Activated naive CD4-positive, alpha-beta T cell treated with anti-CD3 and anti-CD28 coated beads, Interleukin-2, amount 50 U/mL, for 72 hours (primary cell): ENCODE data around the gene KCNT1. TPM values are rescaled to one million over a fixed set of nuclear protein-coding genes. Genes with fewer than 3 reads are reported as not detected.
"Not testable (repeated sequence)": the region's sequence is repeated elsewhere in the genome, so short reads cannot be mapped to it uniquely, and the experiment has no call there.

Experiments used
- ATAC-seq, 2 donors: fragments of 150-1000 bp; cut with Tn5 transposase; 2 replicates each; pipeline ENCODE4 v1.10.0; 2021; ENCODE audit warnings: mild to moderate bottlenecking in 2 of 2, moderate library complexity in 2 of 2
- DNase-seq, 2 donors: peaks; one replicate each; pipeline ENCODE4 v3.0.0; 2021 to 2022; ENCODE audit warnings: low spot score in 2 of 2
- H3K27ac Mint-ChIP-seq, 2 donors: one replicate each; pipeline ENCODE4 v1.8.0; 2022; ENCODE audit warnings: mild to moderate bottlenecking in 2 of 2, mixed read lengths in 2 of 2
- H3K36me3 Mint-ChIP-seq, 2 donors: one replicate each; pipeline ENCODE4 v1.8.0; 2022; ENCODE audit warnings: mixed read lengths in 2 of 2
- H3K9me3 Mint-ChIP-seq, 2 donors: one replicate each; pipeline ENCODE4 v1.8.0; 2022; ENCODE audit warnings: mixed read lengths in 2 of 2
- total RNA-seq, 2 donors: library from RNA; stranded (reverse); gene quantifications; one replicate each; pipeline ENCODE4 v1.2.3, GENCODE V29; 2022

Gene KCNT1
- total RNA-seq, result not detected

DNA sequence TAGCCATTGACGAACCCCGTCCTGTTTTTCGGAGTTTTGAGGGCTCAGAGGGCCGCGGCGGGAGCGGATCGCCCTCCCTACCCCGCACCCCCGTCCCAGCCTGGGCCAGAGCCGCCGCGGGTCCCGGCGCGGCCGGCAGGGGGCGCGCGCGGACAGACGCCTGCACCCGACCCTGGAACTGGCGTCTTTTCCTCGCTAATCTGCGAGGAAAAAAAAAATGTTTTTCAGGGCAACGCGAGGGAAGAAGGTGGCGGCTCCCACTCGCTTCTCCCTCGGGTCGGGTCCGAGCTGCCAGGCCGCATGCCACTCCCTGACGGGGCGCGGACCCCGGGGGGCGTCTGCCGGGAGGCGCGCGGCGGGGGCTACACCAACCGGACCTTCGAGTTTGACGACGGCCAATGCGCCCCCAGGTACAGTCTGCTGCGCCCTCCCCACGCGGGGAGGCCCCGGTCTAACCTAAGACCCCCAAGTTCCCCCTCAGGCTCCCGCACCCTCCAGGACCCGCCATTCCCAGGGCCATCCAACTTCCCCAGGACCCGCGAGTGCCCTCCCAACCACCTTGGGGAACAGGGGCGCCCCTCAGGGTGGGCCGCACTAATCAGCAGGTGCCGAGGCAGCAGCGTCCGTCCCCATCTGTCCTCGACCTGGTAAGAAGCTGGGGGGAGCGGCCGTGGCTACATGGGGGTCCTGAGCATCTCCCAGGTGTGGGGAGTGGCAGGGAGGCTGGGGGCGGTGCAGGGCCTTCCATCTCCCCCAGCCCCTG, at the start of gene KCNT1:
KCNT1 (plus strand) TSS at position 227 of the 763 bp plus-strand sequence; CDS start at position 301, 74 bp downstream.
- no peaks in the 10 kb centered on the region for H3K9me3 Mint-ChIP-seq
- DNase-seq, result peak; percentile 61 to 86
- peak; percentile 72 to 80 for ATAC-seq
- no peaks in the 10 kb centered on the region for H3K36me3 Mint-ChIP-seq
- no peak within 1 kb of the TSS for H3K27ac Mint-ChIP-seq

DNA sequence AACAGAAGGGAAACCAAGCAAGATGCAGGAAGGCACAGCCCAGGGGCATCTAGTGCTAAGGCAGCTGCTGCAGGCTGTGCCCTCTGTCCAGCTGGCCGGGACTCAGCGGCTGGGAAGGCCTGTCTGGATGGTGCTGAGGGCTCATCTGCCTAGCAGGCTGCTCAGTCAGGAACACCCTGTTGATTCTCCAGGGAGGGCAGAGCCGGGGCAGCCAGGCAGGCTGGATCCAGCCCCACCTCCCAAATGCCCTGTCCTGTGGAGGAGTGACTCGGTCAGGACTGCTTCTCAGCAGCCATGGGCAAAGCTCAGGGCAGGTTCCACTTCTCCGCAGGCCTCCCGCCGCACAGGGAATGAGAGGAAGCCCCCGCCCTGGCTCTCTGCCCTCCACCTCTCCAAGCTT, 46.7 kb upstream of the KCNT1 start:
- ATAC-seq (no peak), DNase-seq (no peak)
- peaks cover 2 to 3% of the 10 kb centered on the region in 2 donors for H3K9me3 Mint-ChIP-seq
- H3K27ac Mint-ChIP-seq, result no peak overlapping the region
- H3K36me3 Mint-ChIP-seq, result peaks cover 0 to 2% of the 10 kb centered on the region in 2 donors

DNA sequence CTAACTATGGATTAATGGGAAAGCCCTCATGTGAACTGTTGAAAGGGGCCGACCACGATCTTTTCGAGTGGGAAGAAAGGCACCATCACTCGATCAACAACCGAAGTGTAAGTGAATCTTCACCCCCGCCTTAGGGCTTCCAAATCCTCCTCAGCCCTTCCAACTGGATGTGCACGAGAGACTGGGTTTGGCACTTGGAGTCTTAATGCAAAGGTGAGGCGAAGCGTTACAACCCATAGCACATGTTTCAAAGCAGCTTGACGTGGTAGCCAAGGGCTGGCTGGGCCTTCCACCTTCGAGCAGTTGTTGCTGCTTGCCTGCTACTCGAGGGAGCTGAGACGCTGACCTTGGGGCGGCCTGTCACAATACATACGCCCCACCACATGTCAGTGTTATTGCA, 44.6 kb upstream of the KCNT1 start:
- no peaks in the 10 kb centered on the region for H3K36me3 Mint-ChIP-seq
- H3K9me3 Mint-ChIP-seq, result no peaks in the 10 kb centered on the region
- no peak for DNase-seq
- no peak overlapping the region for H3K27ac Mint-ChIP-seq
- ATAC-seq, result no peak

- Mint-ChIP-seq H3K36me3 (no peaks in the 10 kb centered on the region), H3K27ac (no peak overlapping the region), H3K9me3 (no peaks in the 10 kb centered on the region)
- DNase-seq (no peak), ATAC-seq (no peak)
Observed at GRCh38 chr9:135659252-135659651, 42.7 kb upstream of the KCNT1 start.

DNA sequence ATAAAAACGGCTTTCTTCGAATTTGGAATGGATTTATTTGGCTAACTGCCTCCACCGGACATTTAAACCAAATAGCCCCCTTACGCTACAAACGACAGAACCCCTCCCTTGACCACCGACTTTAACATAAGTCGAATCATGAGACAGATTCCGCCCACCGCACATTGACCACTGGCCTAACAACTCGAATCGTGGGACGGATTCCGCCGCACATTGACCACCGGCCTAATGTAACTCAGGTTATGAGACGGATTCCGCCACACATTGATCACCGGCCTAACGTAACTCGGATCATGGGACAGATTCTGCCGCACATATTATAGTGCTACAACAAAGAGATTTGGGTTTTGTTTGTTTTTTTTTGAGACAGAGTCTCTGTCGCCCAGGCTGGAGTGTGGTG, 41.6 kb upstream of the KCNT1 start:
- no peak for ATAC-seq
- H3K9me3 Mint-ChIP-seq, result no peaks in the 10 kb centered on the region
- DNase-seq, result no peak
- no peak overlapping the region for H3K27ac Mint-ChIP-seq
- H3K36me3 Mint-ChIP-seq, result no peaks in the 10 kb centered on the region

DNA sequence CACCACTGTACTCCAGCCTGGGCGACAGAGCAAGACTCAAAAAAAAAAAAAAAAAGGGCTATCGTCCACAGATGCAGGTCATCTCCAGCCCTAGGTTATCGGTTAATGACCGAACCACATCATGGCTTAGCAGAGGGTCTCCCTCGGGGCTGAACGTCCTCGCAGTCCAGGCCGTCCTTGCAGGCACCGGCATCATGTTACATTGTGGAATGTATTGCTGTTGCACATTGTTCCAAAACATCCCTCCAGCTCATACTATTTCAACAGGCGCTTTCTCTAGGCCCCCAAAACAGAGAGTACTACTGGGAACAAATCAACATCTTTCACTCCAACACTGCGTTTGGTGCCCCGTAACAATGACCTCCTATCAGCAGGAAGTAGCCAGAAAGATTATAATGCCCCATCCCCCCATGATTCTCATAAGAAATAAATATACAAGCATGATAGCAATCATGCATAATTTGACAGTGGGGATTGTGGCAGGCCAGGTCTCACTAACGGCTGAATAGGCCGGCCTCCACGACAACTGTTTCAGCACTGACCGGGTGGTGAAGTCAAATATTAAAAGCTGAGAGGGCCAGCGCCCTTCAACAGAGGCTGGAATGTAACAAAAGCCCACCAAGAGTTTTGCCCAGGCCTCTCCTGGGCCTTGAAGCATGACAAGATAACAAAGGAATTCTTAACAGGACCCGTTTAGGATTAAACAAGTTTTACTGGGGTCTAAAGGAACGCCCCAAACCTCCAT, 40.0 kb upstream of the KCNT1 start:
- no peaks in the 10 kb centered on the region for H3K9me3 Mint-ChIP-seq
- H3K27ac Mint-ChIP-seq, result no peak overlapping the region
- ATAC-seq (no peak), DNase-seq (no peak)
- H3K36me3 Mint-ChIP-seq, result no peaks in the 10 kb centered on the region

DNA sequence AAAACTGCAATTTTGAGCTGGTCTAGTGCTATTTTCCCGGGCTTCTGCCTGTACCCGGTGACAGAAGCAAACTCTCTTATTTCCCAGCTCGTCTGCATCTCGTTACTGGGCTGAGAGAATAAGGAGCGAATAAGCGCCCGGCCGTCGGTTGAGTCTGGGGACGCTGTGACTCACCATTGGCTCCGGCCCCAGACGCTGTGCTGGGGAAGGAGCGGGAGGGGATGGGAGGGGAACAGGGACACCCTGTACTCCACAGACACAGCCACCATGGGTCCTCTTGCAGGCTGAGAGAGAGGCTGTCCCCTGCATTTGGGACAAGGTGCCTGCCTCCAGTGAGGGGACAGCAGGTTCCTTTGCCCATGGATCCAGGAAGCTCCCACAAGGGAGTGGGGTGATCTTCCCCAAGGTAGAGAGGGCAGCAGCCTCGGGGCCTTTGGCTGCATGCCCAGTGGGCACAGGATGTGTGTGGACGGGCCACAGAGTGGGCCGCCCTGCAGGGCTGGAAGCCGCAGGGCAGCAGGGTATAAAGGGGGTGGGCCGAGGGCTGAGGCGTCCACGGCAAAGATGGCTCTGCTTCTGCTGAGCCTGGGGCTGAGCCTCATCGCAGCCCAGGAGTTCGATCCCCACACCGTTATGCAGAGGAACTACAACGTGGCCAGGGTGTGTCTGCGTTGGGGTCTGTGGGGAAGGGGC, 39.1 kb upstream of the KCNT1 start, which contains the start of gene LCN9:
LCN9 (plus strand) TSS at position 552 of the 693 bp plus-strand sequence; CDS start at position 565, 13 bp downstream.
- ATAC-seq (no peak), DNase-seq (no peak)
- no peak within 1 kb of the TSS for H3K27ac Mint-ChIP-seq
- H3K9me3 Mint-ChIP-seq, result no peaks in the 10 kb centered on the region
- no peaks in the 10 kb centered on the region for H3K36me3 Mint-ChIP-seq

DNA sequence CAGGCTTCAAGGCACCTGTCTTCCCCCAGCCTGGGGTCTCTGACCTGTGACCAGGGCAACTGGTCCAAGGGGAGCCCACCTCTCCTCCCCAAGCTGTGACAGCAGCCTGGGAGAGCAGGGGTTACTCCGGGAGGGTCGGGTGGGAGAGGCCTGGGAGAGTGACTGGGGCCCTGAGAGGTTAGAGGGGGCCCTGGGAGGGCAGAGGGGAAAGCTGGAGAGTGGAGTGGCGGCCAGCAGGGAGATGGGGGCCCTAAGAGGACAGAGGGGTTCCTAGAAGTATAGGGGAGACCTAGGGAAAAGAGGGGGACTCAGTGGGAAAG, 38.6 kb upstream of the KCNT1 start:
- Mint-ChIP-seq H3K9me3 (no peaks in the 10 kb centered on the region), H3K27ac (no peak overlapping the region), H3K36me3 (no peaks in the 10 kb centered on the region)
- DNase-seq, result no peak
- no peak for ATAC-seq

DNA sequence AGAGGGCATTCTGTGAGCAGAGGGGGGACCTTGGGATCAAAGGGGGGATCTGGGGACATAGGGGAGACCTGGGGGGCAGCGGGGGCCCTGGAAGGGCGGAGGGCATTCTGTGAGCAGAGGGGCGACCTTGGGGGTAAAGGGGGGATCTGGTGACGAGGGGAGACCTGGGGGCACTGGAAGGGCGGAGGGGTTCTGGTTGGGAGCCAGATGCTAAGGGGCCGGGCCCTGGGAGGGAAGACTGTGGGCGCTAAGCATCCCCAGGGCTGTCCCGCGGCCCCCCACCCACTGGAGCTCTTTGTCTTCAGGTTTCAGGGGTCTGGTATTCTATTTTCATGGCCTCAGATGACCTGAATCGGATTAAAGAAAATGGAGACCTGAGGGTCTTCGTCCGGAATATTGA, 38.1 kb upstream of the KCNT1 start:
- no peaks in the 10 kb centered on the region for H3K36me3 Mint-ChIP-seq
- H3K27ac Mint-ChIP-seq, result no peak overlapping the region
- DNase-seq (no peak), ATAC-seq (no peak)
- H3K9me3 Mint-ChIP-seq, result no peaks in the 10 kb centered on the region

DNA sequence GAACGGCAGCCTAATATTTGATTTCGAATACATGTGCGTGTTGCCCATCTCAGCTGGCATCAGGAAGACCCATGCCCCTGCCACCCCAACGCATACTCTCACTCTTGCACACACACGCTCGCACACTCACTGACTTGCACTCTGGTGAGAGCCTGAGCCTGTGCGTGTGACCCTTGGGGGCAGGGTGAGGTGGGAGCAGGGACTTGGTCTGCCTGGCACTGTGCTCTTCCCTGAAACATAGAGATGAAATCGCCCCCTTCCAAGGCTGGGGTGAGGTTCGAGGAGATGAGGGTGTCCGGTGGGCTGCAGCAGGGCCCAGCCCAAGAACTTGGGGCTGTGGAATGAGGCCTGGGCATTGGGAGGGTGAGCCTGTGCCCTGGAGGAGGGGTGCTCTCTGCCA, 37.7 kb upstream of the KCNT1 start:
- no peaks in the 10 kb centered on the region for H3K36me3 Mint-ChIP-seq
- DNase-seq, result no peak
- ATAC-seq, result no peak
- no peaks in the 10 kb centered on the region for H3K9me3 Mint-ChIP-seq
- no peak overlapping the region for H3K27ac Mint-ChIP-seq

DNA sequence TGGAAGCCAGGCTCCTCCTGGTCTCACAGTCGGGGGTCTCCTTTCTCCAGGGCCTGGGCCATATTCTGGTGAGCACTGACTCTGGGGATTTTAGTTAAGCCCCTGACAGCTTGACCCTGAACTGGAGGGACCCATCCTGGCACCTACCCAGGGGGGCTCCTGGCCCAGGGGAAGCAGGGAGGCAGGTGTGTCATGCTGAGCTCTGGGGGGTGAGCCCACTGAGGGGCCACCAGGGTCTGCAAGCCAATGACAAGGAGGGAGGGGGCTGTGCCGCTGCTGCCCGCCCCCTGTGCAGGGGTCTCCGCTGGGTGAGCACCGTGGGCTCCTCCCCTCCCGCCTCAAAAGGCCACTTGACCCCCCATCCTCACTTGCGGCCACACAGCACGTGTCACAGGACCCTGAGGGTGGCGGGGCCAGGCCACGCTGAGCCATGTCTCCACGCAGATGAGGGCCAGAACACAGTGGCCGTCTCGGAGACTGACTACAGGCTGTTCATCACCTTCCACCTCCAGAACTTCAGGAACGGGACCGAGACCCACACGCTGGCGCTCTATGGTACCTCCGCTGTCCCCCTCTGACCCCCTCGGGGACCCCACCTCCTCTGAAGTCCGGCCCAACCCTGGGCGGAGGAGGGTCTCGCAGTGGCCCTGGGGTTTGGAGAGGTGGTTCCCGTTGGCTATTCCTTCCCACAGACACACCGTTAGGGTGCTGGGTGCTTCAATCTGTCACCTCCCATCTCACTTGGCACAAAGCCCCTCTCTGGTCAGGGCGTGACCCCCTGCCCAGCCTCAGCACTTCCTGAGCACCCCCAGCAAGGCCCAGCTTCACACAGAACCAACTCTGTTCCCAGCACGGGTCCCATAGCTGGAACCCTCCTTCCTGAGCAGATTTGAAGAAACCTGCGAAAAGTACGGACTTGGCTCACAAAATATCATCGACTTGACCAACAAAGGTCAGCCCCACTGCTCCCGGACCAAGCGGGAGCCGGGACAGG, 36.9 kb upstream of the KCNT1 start:
- DNase-seq (peak in 1 of 2 donors; percentile 34), ATAC-seq (no peak)
- Mint-ChIP-seq H3K36me3 (no peaks in the 10 kb centered on the region), H3K9me3 (no peaks in the 10 kb centered on the region), H3K27ac (no peak overlapping the region)

- peak in 1 of 2 donors; percentile 34 for DNase-seq
- H3K27ac Mint-ChIP-seq, result no peak overlapping the region
- no peaks in the 10 kb centered on the region for H3K9me3 Mint-ChIP-seq
- H3K36me3 Mint-ChIP-seq, result no peaks in the 10 kb centered on the region
- ATAC-seq, result no peak
Observed at GRCh38 chr9:135665795-135666189, 36.2 kb upstream of the KCNT1 start.

DNA sequence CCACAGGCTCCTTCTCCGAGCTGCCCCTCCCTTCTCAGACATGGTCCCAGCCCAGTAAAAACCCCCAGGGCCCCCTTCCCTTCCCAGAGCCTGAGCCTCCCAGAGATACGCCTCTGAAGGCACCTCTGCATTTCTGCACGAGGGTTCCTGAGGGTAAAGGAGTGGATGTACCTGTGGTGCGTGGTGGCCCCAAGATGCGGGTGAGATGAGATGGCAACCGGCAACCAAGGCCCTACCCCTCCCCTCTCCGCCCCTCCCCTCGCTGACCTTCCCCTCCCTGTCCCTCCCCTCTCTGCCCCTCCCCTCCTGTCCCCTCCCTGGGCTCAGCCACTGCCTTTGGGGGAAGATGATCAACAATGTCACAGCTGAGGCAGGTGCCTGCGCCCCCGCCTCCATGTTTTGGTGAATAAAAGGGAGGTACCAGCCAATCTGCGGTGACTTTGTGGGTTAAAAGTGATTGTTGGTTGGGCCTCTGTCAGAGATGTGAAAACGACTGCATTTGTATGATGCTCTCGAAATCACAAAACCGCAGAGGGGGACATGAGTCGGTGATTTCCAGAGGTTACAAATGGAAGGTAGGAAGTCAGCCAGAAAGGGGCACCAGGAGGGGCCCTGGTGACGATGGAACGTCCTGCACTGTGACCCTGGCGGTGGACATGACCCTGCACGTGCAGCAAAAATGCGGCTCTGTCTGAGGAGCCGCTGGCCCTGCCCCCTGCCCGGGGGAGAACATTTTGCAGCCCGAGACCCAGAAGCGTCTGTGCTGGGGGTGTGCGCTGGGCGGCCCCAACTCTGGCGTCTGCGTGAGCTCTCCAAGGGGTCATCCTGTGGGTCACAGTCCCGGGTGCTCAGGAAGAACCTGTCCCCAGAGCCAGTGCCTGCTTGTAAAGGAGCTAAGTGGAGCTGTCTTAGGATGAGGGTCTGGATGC, 35.2 kb upstream of the KCNT1 start:
- no peak for ATAC-seq
- peak in 1 of 2 donors; percentile 41 for DNase-seq
- H3K36me3 Mint-ChIP-seq, result no peaks in the 10 kb centered on the region

GRCh38 chr9:135667463-135668001, 34.5 kb upstream of the KCNT1 start:
- ATAC-seq, result no peak
- Mint-ChIP-seq H3K27ac (no peak overlapping the region), H3K9me3 (no peaks in the 10 kb centered on the region), H3K36me3 (no peaks in the 10 kb centered on the region)
- peak in 1 of 2 donors; percentile 48 for DNase-seq

More for the DNA sequence above, 35.2 kb upstream of the KCNT1 start:
- peak overlapping the region in 1 of 2 donors; percentile 76 for H3K27ac Mint-ChIP-seq
- no peaks in the 10 kb centered on the region for H3K9me3 Mint-ChIP-seq

- not testable (repeated sequence) for H3K9me3 Mint-ChIP-seq, ATAC-seq, H3K36me3 Mint-ChIP-seq, H3K27ac Mint-ChIP-seq
- peak in 1 of 2 donors; percentile 31 for DNase-seq
Observed at GRCh38 chr9:135669018-135669417, 33.0 kb upstream of the KCNT1 start.
